ENCODE data around the gene GALNT3.

Gene GALNT3

GRCh38 chr2:165827921-165828276 lies 33.9 kb upstream of the GALNT3 start:
- no peak for DNase-seq (ENCODE audit: low read depth)
- no peak overlapping the region for H3K4me3 ChIP-seq (ENCODE audit: low read length)
- no peak for TF ChIP-seq CTCF (conservative IDR thresholded peaks at IDR 0.05; ENCODE audit: low read length)

DNA sequence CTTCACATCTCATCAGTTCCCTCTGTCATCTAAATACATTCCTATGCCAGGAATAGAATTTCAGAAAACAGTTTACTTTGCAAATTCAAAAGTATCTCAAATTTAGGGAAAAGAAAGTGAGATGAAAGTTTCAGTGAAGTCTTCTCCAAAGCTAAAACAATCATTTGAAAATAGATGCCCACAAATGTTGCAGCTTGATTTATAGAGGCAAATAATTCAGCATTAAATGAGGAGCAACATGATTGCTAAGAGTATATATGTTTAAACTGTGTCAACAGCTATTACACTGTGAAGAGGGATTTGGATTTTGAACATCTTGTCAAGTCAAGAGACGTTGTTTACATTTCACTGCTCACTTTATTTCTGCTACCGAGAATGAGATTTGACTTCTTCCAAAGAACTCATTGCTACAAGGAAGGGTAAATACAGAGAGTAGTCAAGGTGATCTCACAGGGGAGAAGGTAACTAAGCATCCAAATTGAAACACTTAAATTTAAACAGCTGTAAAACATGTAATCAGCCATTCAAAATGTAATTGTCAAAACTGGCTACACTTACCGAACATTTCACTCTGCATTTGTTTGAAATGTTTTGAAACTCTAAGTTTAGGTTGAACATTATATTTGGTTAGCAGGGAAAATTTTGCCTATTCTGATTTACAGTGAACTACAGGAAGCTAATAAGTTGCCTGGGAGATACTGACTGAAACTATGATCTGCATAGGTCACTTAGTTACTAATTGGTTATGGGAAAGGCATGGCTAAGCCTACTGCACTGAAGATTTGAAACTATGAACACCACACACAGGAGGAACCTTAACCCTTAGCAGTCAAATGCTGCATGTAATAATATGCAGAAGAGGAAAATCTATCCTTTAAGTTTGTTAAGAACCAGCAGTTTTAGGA lies 33.2 kb upstream of the GALNT3 start:
- no peak for TF ChIP-seq CTCF (conservative IDR thresholded peaks at IDR 0.05; ENCODE audit: low read length)
- DNase-seq (ENCODE audit: low read depth): no peak
- no peak overlapping the region for H3K4me3 ChIP-seq (ENCODE audit: low read length)

GRCh38 chr2:165825041-165825440 lies 31.0 kb upstream of the GALNT3 start:
- TF ChIP-seq CTCF (conservative IDR thresholded peaks at IDR 0.05; ENCODE audit: low read length): no peak
- DNase-seq (ENCODE audit: low read depth): peak; percentile 11

GRCh38 chr2:165820296-165820695 lies 26.2 kb upstream of the GALNT3 start:
- no peak for TF ChIP-seq CTCF (conservative IDR thresholded peaks at IDR 0.05; ENCODE audit: low read length)
- H3K4me3 ChIP-seq (ENCODE audit: low read length): no peak overlapping the region
- DNase-seq (ENCODE audit: low read depth): no peak

More at GRCh38 chr2:165825041-165825440, 31.0 kb upstream of the GALNT3 start:
- no peak overlapping the region for H3K4me3 ChIP-seq (ENCODE audit: low read length)

GRCh38 chr2:165818920-165819319 lies 24.9 kb upstream of the GALNT3 start:
- H3K4me3 ChIP-seq (ENCODE audit: low read length): no peak overlapping the region
- no peak for DNase-seq (ENCODE audit: low read depth)
- no peak for TF ChIP-seq CTCF (conservative IDR thresholded peaks at IDR 0.05; ENCODE audit: low read length)

- no peak for TF ChIP-seq CTCF (conservative IDR thresholded peaks at IDR 0.05; ENCODE audit: low read length)
- DNase-seq (ENCODE audit: low read depth): no peak
- H3K4me3 ChIP-seq (ENCODE audit: low read length): no peak overlapping the region
Observed at GRCh38 chr2:165815299-165816141, 21.5 kb upstream of the GALNT3 start.

Data from AG10803 (cell line).